CD4-positive, alpha-beta T cell treated with Interleukin-21 for 1 hour (primary cell): Measurements from ENCODE around the gene C1orf226.
"Not testable (repeated sequence)": the region's sequence is repeated elsewhere in the genome, so short reads cannot be mapped to it uniquely, and the experiment has no call there.

Experiments used
- DNase-seq: peaks from one replicate; pipeline ENCODE4 v3.0.0-alpha.2; 2020

Gene C1orf226

GRCh38 chr1:162416215-162416614 lies 34.7 kb downstream of the C1orf226 start:
- DNase-seq: no peak

GRCh38 chr1:162416909-162417308 lies 35.4 kb downstream of the C1orf226 start:
- no peak for DNase-seq

GRCh38 chr1:162417650-162418049 lies 36.1 kb downstream of the C1orf226 start:
- no peak for DNase-seq

GRCh38 chr1:162418584-162418983 lies 37.1 kb downstream of the C1orf226 start:
- DNase-seq: not testable (repeated sequence)

- DNase-seq: not testable (repeated sequence)
These were observed 38.0 kb downstream of the C1orf226 start for GRCh38 chr1:162419450-162419931.

GRCh38 chr1:162420120-162420519 lies 38.6 kb downstream of the C1orf226 start:
- DNase-seq: no peak

- DNase-seq: no peak
These were observed 40.0 kb downstream of the C1orf226 start for GRCh38 chr1:162421258-162422164.

- no peak for DNase-seq
These were observed 41.3 kb downstream of the C1orf226 start for GRCh38 chr1:162422662-162423375.

- no peak for DNase-seq
These were observed 49.1 kb downstream of the C1orf226 start for GRCh38 chr1:162430583-162430982.

GRCh38 chr1:162432977-162433713 lies 51.6 kb downstream of the C1orf226 start:
- DNase-seq: not testable (repeated sequence)
